PC-9 (cell line): Measurements from ENCODE around the gene CLCA1.

ENCODE experiments used
- CTCF ChIP-seq: fragments of 200-600 bp; sonication (generic); conservative IDR thresholded peaks from 2 replicates; pipeline ENCODE4 v1.6.1; 2017; ENCODE audit warnings: mixed run types, antibody characterized with exemption, mild to moderate bottlenecking, moderate library complexity
- EZH2 ChIP-seq: fragments of 200-600 bp; sonication (generic); IDR thresholded peaks from 2 replicates; pipeline ENCODE4 v1.8.0; 2017; ENCODE audit warnings: antibody characterized with exemption, low read depth

GRCh38 chr1:86502721-86503405 is 34.1 kb downstream of the CLCA1 start:
- no peak; the same call in 1 of the 2 replicates for TF ChIP-seq CTCF
- TF ChIP-seq EZH2 = no peak
